ENCODE measurements around the gene FASTK.

FASTK gene

GRCh38 chr7:151080067-151080521 is 515 bp downstream of the FASTK start:
- DNase-seq, result peak; percentile 62

- DNase-seq, result no peak
Observed at GRCh38 chr7:151079199-151079910, 1.3 kb downstream of the FASTK start.

GRCh38 chr7:151078233-151079040 is 2.2 kb downstream of the FASTK start:
- no peak for DNase-seq

- DNase-seq, result no peak
Observed at GRCh38 chr7:151077705-151078232, 2.8 kb downstream of the FASTK start.

GRCh38 chr7:151076863-151077704 is 3.5 kb downstream of the FASTK start:
- peak; percentile 42 for DNase-seq

GRCh38 chr7:151075978-151076426 is 4.6 kb downstream of the FASTK start:
- no peak for DNase-seq

- DNase-seq, result no peak
Observed at GRCh38 chr7:151075662-151075971, 5.0 kb downstream of the FASTK start.

GRCh38 chr7:151074817-151075661 is 5.6 kb downstream of the FASTK start:
- no peak for DNase-seq

- DNase-seq, result no peak
Observed at GRCh38 chr7:151073990-151074389, 6.6 kb downstream of the FASTK start.

- DNase-seq, result no peak
Observed at GRCh38 chr7:151071032-151071866, 9.4 kb downstream of the FASTK start.

- DNase-seq, result no peak
Observed at GRCh38 chr7:151070574-151070960, 10.0 kb downstream of the FASTK start.

- DNase-seq, result no peak
Observed at GRCh38 chr7:151069841-151070573, 10.6 kb downstream of the FASTK start.

GRCh38 chr7:151068069-151068773 is 12.4 kb downstream of the FASTK start:
- no peak for DNase-seq

- no peak for DNase-seq
Observed at GRCh38 chr7:151066273-151066974, 14.2 kb downstream of the FASTK start.

GRCh38 chr7:151065516-151065915 is 15.1 kb downstream of the FASTK start:
- no peak for DNase-seq

- no peak for DNase-seq
Observed at GRCh38 chr7:151064993-151065392, 15.6 kb downstream of the FASTK start.

- DNase-seq, result no peak
Observed at GRCh38 chr7:151064454-151064853, 16.2 kb downstream of the FASTK start.

- no peak for DNase-seq
Observed at GRCh38 chr7:151063212-151063561, 17.4 kb downstream of the FASTK start.
